K562 (cell line): ENCODE measurements around the gene CENPX. TPM values are rescaled to one million over a fixed set of nuclear protein-coding genes. Genes with fewer than 3 reads are reported as not detected.
A peak's percentile ranks its signal among the peaks of the same experiment; 100 is the strongest.

Experiments used
- ATAC-seq: fragments of 200-7000 bp; cut with Tn5 transposase; 3 replicates; pipeline ENCODE4 v1.9.1; 2020; ENCODE audit warnings: moderate library complexity
- BruUV-seq: library from RNA; stranded (reverse); fragments of 400-500 nt; replicated peaks from 2 replicates; lab custom pipeline; 2021; lab: Mats Ljungman, UMichigan
- CTCF ChIA-PET: fragments of 300-600 bp; formaldehyde crosslinking; extraction: SDS; loops from one replicate; lab custom pipeline; 2021; ENCODE audit warnings: low intra/inter-chr PET ratio; lab: Yijun Ruan, JAX
- POLR2A ChIA-PET: fragments of 300-600, 350-650 bp; sonication (Branson Sonifier 250); formaldehyde crosslinking; extraction: SDS; loops from one replicate; lab custom pipeline; 2021; ENCODE audit warnings: antibody characterized with exemption, inconsistent platforms; lab: Yijun Ruan, JAX
- DNase-seq, 4 experiments: peaks; one replicate each; pipeline versions ENCODE4 v3.0.0 to v3.0.0-alpha.2; 2011 to 2018; ENCODE audit warnings: low spot score in 3 of 4, mixed read lengths in 3 of 4; ENCODE audit errors: extremely low read depth in 1 of 4
- FAIRE-seq: peaks from 2 replicates; lab custom pipeline; 2011; peaks lifted over from hg19 to GRCh38; lab: Jason Lieb, UNC
- H2AFZ ChIP-seq: 2 replicates; pipeline ENCODE4 v1.6.0; 2011; ENCODE audit warnings: low read depth, low read length, control low read depth, inconsistent platforms
- H3K27ac ChIP-seq: fragments of 200-600 bp; 3 replicates; pipeline ENCODE4 v1.8.0; 2011; ENCODE audit warnings: low read depth, mild to moderate bottlenecking, control low read depth, inconsistent platforms, low read length, moderate library complexity, mixed read lengths; ENCODE audit errors: extremely low read depth
- H3K27me3 ChIP-seq, 2 experiments: fragments of 300-600 bp in 1 of 2; 2 replicates in 1 of 2; 3 replicates in 1 of 2; pipeline versions ENCODE4 v1.6.0 to v1.8.0; 2011; ENCODE audit warnings: inconsistent platforms in 2 of 2, low read length in 2 of 2, mild to moderate bottlenecking in 1 of 2, mixed read lengths in 1 of 2, moderate library complexity in 1 of 2; ENCODE audit not compliant: control insufficient read depth in 2 of 2, insufficient read depth in 2 of 2
- H3K36me3 ChIP-seq: fragments of 300-600 bp; 3 replicates; pipeline ENCODE4 v1.8.0; 2011; ENCODE audit warnings: mild to moderate bottlenecking, low read length, inconsistent platforms; ENCODE audit not compliant: control insufficient read depth, insufficient read depth
- H3K4me1 ChIP-seq, 2 experiments: fragments of 200-600 bp in 1 of 2; replicated peaks in 1 of 2; 2 replicates in 1 of 2; 3 replicates in 1 of 2; pipeline versions ENCODE4 v1.5.1 to v1.8.0; 2011; ENCODE audit warnings: inconsistent platforms in 2 of 2, low read length in 2 of 2, mild to moderate bottlenecking in 1 of 2, mixed read lengths in 1 of 2, moderate library complexity in 1 of 2; ENCODE audit not compliant: control insufficient read depth in 2 of 2, insufficient read depth in 2 of 2
- H3K4me2 ChIP-seq: 2 replicates; pipeline ENCODE4 v1.6.1; 2011; ENCODE audit warnings: low read length, control low read depth, inconsistent platforms, mixed read lengths; ENCODE audit not compliant: insufficient read depth
- H3K4me3 ChIP-seq: fragments of 200-600 bp; sonication (generic), shearing (Covaris generic); 2 replicates; pipeline ENCODE4 v1.5.1; 2016; ENCODE audit warnings: control low read depth, inconsistent platforms
- H3K79me2 ChIP-seq: fragments of 200-600 bp; 3 replicates; pipeline ENCODE4 v1.8.0; 2011; ENCODE audit warnings: low read length, inconsistent platforms; ENCODE audit not compliant: control insufficient read depth, insufficient read depth
- H3K9ac ChIP-seq, 2 experiments: 2 replicates each; pipeline versions ENCODE4 v1.6.0 to v1.6.1; 2011; ENCODE audit warnings: low read depth in 2 of 2, low read length in 2 of 2, control low read depth in 1 of 2, inconsistent platforms in 1 of 2, mild to moderate bottlenecking in 1 of 2, mixed read lengths in 1 of 2; ENCODE audit not compliant: insufficient read depth in 1 of 2
- H3K9me1 ChIP-seq: one replicate; pipeline ENCODE4 v1.6.0; 2011; ENCODE audit warnings: inconsistent platforms, mild to moderate bottlenecking, low read length, moderate library complexity; ENCODE audit not compliant: control insufficient read depth, insufficient read depth
- H3K9me3 ChIP-seq: replicated peaks from 2 replicates; pipeline ENCODE4 v1.5.1; 2011; ENCODE audit warnings: low read depth, low read length, inconsistent platforms; ENCODE audit not compliant: control insufficient read depth, insufficient read depth
- H4K20me1 ChIP-seq: replicated peaks from 2 replicates; pipeline ENCODE4 v1.6.1; 2011; ENCODE audit warnings: low read length, inconsistent platforms, mixed read lengths; ENCODE audit not compliant: control insufficient read depth, insufficient read depth
- PML ChIP-seq: IDR thresholded peaks from 2 replicates; pipeline ENCODE4 v1.6.1; 2012; ENCODE audit warnings: low read length, inconsistent platforms
- POLR2AphosphoS2 ChIP-seq: IDR thresholded peaks from 2 replicates; pipeline ENCODE4 v1.6.1; 2012; ENCODE audit warnings: low read length, improper control_type of control experiment
- RAD21 ChIP-seq, 2 experiments: fragments of 250-450 bp in 1 of 2; fragments of 450-650 bp in 1 of 2; sonication (Bioruptor Pico) in 1 of 2; formaldehyde crosslinking in 1 of 2; IDR thresholded peaks in 1 of 2; conservative IDR thresholded peaks in 1 of 2; 2 replicates each; pipeline versions ENCODE4 v1.4.0 to v1.8.0; 2020 to 2022; ENCODE audit warnings: mild to moderate bottlenecking in 2 of 2, moderate library complexity in 1 of 2
- RBFOX2 ChIP-seq: fragments of 200-400 bp; formaldehyde crosslinking; IDR thresholded peaks from 2 replicates; pipeline ENCODE4 v1.6.1; 2017; ENCODE audit warnings: low read depth, mild to moderate bottlenecking, low read length, moderate library complexity
- SNRNP70 ChIP-seq: fragments of 200-400 bp; formaldehyde crosslinking; optimal IDR thresholded peaks from 2 replicates; pipeline ENCODE3; 2017; ENCODE audit warnings: low read depth, low read length
- ZBTB17 ChIP-seq: fragments of 450-650 bp; formaldehyde crosslinking; IDR thresholded peaks from 2 replicates; pipeline ENCODE4 v1.4.0; 2020; ENCODE audit warnings: mild to moderate bottlenecking
- ZNF140 ChIP-seq: fragments of 250-450 bp; sonication (Bioruptor Pico); IDR thresholded peaks from 2 replicates; pipeline ENCODE4 v1.8.0; 2021; ENCODE audit warnings: moderate library complexity, mild to moderate bottlenecking, inconsistent platforms
- ZNF695 ChIP-seq: fragments of 450-650 bp; formaldehyde crosslinking; IDR thresholded peaks from 2 replicates; pipeline ENCODE4 v1.4.0; 2020; ENCODE audit warnings: mild to moderate bottlenecking, moderate library complexity
- WGBS: fragments of 100-300 bp; shearing (Covaris generic); methylation state at CpG from one replicate; pipeline ENCODE4 v1.1.6; 2016; ENCODE audit warnings: low coverage, mixed read lengths; ENCODE audit not compliant: insufficient coverage; ENCODE audit errors: missing lambda C conversion rate; 5-methylcytosine and 5-hydroxymethylcytosine counted together
- in situ Hi-C: fragments of 300-500 bp; cut with MboI; formaldehyde crosslinking; loops from 4 replicates; pipeline ENCODE4 v1.15.0; 2018; ENCODE audit warnings: inconsistent platforms, mixed read lengths
- intact Hi-C: fragments of 100-400 bp; cut with micrococcal nuclease; formaldehyde crosslinking; loops from 2 replicates; pipeline ENCODE4 v1.14.2; 2022
- polyA plus RNA-seq, 8 experiments: library from polyadenylated mRNA; depleted of rRNA in 4 of 8; stranded (reverse) in 5 of 8; unstranded in 3 of 8; fragments of >200 nt; fragmentation: Nextera tagmentation in 2 of 8; fragmentation: Illumina TruSeq in 1 of 8; extraction: Ambion mirVana in 2 of 8; extraction: Trizol in 1 of 8; gene quantifications; 2 replicates each; pipeline versions ENCODE4 v1.2.1 to v1.2.3, GENCODE V29; 2011 to 2014; ENCODE audit warnings: inconsistent platforms in 1 of 8, missing spikeins in 1 of 8
- total RNA-seq, 7 experiments: library from RNA; depleted of rRNA in 6 of 7; stranded (reverse); fragments of >200 nt in 6 of 7; fragmentation: Illumina TruSeq in 2 of 7; extraction: Trizol in 2 of 7; gene quantifications; 2 replicates each; pipeline versions ENCODE4 v1.2.1 to v1.2.3, GENCODE V29; 2011 to 2021; ENCODE audit warnings: low replicate concordance in 1 of 7
- TF ChIP-seq, protein P1 (sequence below): sonication (generic); formaldehyde crosslinking; IDR thresholded peaks from 2 replicates; pipeline ENCODE4 v1.8.1; 2023; ENCODE audit warnings: mild to moderate bottlenecking, missing genetic modification reagents
- TF ChIP-seq, protein P2 (sequence below): sonication (generic); formaldehyde crosslinking; IDR thresholded peaks from 2 replicates; pipeline ENCODE4 v1.8.1; 2022; ENCODE audit warnings: missing genetic modification reagents
- TF ChIP-seq, protein P3 (sequence below): fragments of 450-650 bp; formaldehyde crosslinking; IDR thresholded peaks from 2 replicates; pipeline ENCODE4 v1.4.0; 2020; ENCODE audit warnings: mild to moderate bottlenecking, moderate library complexity
- TF ChIP-seq, protein P4 (sequence below): sonication (generic); formaldehyde crosslinking; IDR thresholded peaks from 2 replicates; pipeline ENCODE4 v1.8.0; 2022; ENCODE audit warnings: mild to moderate bottlenecking, missing genetic modification reagents
- TF ChIP-seq, protein P5 (sequence below): sonication (generic); formaldehyde crosslinking; IDR thresholded peaks from 2 replicates; pipeline ENCODE4 v1.8.1; 2023; ENCODE audit warnings: mild to moderate bottlenecking, missing genetic modification reagents

Gene CENPX
- total and polyA plus RNA-seq, 9 of the 15 experiments (the other 6 are each of a cell fraction or from before 2014, with no cell fraction given) = 32.7 to 352 (median 127) TPM

DNA sequence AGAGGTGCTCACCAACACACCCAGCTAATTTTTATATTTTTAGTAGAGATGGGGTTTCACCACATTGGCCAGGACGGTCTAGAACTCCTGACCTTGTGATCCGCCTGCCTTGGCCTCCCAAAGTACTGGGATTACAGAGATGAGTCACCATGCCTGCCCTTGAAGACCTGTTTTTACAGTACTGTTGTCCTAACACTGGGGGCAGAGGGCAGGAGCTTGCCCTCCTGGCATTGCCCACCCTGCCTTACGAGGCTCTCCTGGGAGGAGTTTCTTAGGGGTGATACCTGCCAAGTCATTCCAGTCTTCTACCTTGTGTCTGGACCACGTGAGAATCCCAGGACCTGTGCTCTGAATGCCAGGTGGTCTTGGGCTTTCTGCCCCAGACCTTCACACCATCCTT is 42.6 kb downstream of the CENPX start:
- no peak overlapping the region for H3K27ac ChIP-seq
- intact Hi-C loops = no loop called here
- peaks cover 23 to 38% of the 10 kb centered on the region in 2 experiments for H3K4me1 ChIP-seq
- CTCF ChIA-PET = no interaction called here
- no peaks in the 10 kb centered on the region for H3K27me3 ChIP-seq
- H4K20me1 ChIP-seq = no peaks in the 10 kb centered on the region
- FAIRE-seq (peak; percentile 48), DNase-seq (no peak), ATAC-seq (no peak)
- H3K9me3 ChIP-seq = no peaks in the 10 kb centered on the region
- H3K4me3 ChIP-seq = no peak overlapping the region
- in situ Hi-C loops = no loop called here
- H3K4me2 ChIP-seq = no peak overlapping the region
- no TSS peak for BruUV-seq
- no peak overlapping the region for H2AFZ ChIP-seq
- H3K9ac ChIP-seq = 0 out of 4 replicates have a peak overlapping the region, but pooled peaks of 1 of the 2 experiments have one; percentile 6
- 75% methylated on average over 4 of the region's 4 CpGs for WGBS
- H3K79me2 ChIP-seq = peaks cover 16% of the 10 kb centered on the region; the same call in 2 of the 3 replicates
- POLR2A ChIA-PET = interaction anchor here (1.0 to 1.2 kb wide), 2 partner anchors 9 to 21 kb away, joined by 3 read pairs; no protein-coding TSS in a partner anchor
- H3K36me3 ChIP-seq = peaks cover 34% of the 10 kb centered on the region; the same call in 2 of the 3 replicates
- H3K9me1 ChIP-seq = no peaks in the 10 kb centered on the region
- TF ChIP-seq, protein P1, sequence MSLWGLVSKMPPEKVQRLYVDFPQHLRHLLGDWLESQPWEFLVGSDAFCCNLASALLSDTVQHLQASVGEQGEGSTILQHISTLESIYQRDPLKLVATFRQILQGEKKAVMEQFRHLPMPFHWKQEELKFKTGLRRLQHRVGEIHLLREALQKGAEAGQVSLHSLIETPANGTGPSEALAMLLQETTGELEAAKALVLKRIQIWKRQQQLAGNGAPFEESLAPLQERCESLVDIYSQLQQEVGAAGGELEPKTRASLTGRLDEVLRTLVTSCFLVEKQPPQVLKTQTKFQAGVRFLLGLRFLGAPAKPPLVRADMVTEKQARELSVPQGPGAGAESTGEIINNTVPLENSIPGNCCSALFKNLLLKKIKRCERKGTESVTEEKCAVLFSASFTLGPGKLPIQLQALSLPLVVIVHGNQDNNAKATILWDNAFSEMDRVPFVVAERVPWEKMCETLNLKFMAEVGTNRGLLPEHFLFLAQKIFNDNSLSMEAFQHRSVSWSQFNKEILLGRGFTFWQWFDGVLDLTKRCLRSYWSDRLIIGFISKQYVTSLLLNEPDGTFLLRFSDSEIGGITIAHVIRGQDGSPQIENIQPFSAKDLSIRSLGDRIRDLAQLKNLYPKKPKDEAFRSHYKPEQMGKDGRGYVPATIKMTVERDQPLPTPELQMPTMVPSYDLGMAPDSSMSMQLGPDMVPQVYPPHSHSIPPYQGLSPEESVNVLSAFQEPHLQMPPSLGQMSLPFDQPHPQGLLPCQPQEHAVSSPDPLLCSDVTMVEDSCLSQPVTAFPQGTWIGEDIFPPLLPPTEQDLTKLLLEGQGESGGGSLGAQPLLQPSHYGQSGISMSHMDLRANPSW (CRISPR knock-in tag) = no peak
- TF ChIP-seq, protein P2, sequence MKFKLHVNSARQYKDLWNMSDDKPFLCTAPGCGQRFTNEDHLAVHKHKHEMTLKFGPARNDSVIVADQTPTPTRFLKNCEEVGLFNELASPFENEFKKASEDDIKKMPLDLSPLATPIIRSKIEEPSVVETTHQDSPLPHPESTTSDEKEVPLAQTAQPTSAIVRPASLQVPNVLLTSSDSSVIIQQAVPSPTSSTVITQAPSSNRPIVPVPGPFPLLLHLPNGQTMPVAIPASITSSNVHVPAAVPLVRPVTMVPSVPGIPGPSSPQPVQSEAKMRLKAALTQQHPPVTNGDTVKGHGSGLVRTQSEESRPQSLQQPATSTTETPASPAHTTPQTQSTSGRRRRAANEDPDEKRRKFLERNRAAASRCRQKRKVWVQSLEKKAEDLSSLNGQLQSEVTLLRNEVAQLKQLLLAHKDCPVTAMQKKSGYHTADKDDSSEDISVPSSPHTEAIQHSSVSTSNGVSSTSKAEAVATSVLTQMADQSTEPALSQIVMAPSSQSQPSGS (CRISPR knock-in tag) = no peak
- TF ChIP-seq, protein P3, sequence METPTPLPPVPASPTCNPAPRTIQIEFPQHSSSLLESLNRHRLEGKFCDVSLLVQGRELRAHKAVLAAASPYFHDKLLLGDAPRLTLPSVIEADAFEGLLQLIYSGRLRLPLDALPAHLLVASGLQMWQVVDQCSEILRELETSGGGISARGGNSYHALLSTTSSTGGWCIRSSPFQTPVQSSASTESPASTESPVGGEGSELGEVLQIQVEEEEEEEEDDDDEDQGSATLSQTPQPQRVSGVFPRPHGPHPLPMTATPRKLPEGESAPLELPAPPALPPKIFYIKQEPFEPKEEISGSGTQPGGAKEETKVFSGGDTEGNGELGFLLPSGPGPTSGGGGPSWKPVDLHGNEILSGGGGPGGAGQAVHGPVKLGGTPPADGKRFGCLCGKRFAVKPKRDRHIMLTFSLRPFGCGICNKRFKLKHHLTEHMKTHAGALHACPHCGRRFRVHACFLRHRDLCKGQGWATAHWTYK (CRISPR knock-in tag) = no peak
- TF ChIP-seq RBFOX2 (no peak), PML (no peak), ZBTB17 (CRISPR knock-in tag) (no peak), ZNF695 (no peak), SNRNP70 (no peak), ZNF140 (CRISPR knock-in tag) (no peak), POLR2AphosphoS2 (no peak), RAD21 (CRISPR knock-in tag; conservative IDR thresholded peaks at IDR 0.05 in 1 of 2, IDR thresholded peaks at IDR 0.05 in 1 of 2) (no peak)
- TF ChIP-seq, protein P4, sequence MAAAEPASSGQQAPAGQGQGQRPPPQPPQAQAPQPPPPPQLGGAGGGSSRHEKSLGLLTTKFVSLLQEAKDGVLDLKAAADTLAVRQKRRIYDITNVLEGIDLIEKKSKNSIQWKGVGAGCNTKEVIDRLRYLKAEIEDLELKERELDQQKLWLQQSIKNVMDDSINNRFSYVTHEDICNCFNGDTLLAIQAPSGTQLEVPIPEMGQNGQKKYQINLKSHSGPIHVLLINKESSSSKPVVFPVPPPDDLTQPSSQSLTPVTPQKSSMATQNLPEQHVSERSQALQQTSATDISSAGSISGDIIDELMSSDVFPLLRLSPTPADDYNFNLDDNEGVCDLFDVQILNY = no peak
- TF ChIP-seq, protein P5, sequence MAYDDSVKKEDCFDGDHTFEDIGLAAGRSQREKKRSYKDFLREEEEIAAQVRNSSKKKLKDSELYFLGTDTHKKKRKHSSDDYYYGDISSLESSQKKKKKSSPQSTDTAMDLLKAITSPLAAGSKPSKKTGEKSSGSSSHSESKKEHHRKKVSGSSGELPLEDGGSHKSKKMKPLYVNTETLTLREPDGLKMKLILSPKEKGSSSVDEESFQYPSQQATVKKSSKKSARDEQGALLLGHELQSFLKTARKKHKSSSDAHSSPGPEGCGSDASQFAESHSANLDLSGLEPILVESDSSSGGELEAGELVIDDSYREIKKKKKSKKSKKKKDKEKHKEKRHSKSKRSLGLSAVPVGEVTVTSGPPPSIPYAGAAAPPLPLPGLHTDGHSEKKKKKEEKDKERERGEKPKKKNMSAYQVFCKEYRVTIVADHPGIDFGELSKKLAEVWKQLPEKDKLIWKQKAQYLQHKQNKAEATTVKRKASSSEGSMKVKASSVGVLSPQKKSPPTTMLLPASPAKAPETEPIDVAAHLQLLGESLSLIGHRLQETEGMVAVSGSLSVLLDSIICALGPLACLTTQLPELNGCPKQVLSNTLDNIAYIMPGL (CRISPR knock-in tag) = no peak
